Stimulated activated memory B cell treated with anti-CD40 and anti-IgM and Interleukin-4, amounts not matched to agents 10 μg/mL and 1 μg/mL and 100 μg/mL, for 72 hours (primary cell): Measurements from ENCODE around the gene LIN28B.

Source experiments
- ATAC-seq: fragments of 150-1000 bp; cut with Tn5 transposase; 2 replicates; pipeline ENCODE4 v1.10.0; 2021
- H3K27ac Mint-ChIP-seq: one replicate; pipeline ENCODE4 v1.8.0; 2022; ENCODE audit warnings: mild to moderate bottlenecking, mixed read lengths
- H3K27me3 Mint-ChIP-seq: one replicate; pipeline ENCODE4 v1.8.0; 2022; ENCODE audit warnings: mixed read lengths
- H3K36me3 Mint-ChIP-seq: one replicate; pipeline ENCODE4 v1.8.0; 2022; ENCODE audit warnings: mixed read lengths
- H3K4me1 Mint-ChIP-seq: one replicate; pipeline ENCODE4 v1.8.0; 2022; ENCODE audit warnings: mixed read lengths
- H3K4me3 Mint-ChIP-seq: one replicate; pipeline ENCODE4 v1.8.0; 2022; ENCODE audit warnings: mild to moderate bottlenecking, moderate library complexity, mixed read lengths
- H3K9me3 Mint-ChIP-seq: one replicate; pipeline ENCODE4 v1.8.0; 2022; ENCODE audit warnings: mixed read lengths

LIN28B gene

DNA sequence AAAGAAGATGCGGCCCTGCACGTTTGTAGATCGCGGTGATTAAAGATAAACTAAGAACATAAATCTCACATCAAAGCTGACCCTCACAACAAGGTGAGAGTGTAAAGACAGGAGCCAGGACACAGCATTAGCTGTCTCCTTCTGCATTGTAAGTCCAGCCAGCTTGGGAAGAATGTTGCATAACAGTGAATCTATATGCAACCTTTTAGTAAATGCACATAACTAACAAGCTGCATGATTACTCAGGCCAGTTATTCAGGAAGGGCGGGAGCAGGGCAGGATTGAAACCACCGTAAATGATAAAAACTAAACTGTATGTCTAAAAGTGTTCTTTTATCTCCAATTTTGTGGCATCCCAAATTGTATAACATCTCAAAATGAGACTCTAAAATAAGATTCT, 165.8 kb downstream of the LIN28B start:
- H3K36me3 Mint-ChIP-seq = no peaks in the 10 kb centered on the region
- ATAC-seq = no peak
- peaks cover 11% of the 10 kb centered on the region for H3K27me3 Mint-ChIP-seq
- no peaks in the 10 kb centered on the region for H3K9me3 Mint-ChIP-seq
- H3K4me3 Mint-ChIP-seq = no peak overlapping the region
- no peaks in the 10 kb centered on the region for H3K4me1 Mint-ChIP-seq
- H3K27ac Mint-ChIP-seq = no peak overlapping the region
